ENCODE results near the gene FYB2.

- no peak for TF ChIP-seq CTCF (IDR thresholded peaks at IDR 0.05)
- no peak for TF ChIP-seq POLR2A (IDR thresholded peaks at IDR 0.05)
Observed at GRCh38 chr1:56675763-56676162, 143.4 kb downstream of the FYB2 start.
